ENCODE results near the gene MCOLN1.

The MCOLN1 gene

GRCh38 chr19:7578127-7578526, 55.7 kb downstream of the MCOLN1 start:
- DNase-seq = no peak

- DNase-seq = no peak
Measured at GRCh38 chr19:7579182-7579581, 56.8 kb downstream of the MCOLN1 start.

GRCh38 chr19:7582446-7582845, 60.0 kb downstream of the MCOLN1 start:
- DNase-seq = no peak
